PC-3 (cell line): ENCODE data around the gene SGSH. TPM values are rescaled to one million over a fixed set of nuclear protein-coding genes. Genes with fewer than 3 reads are reported as not detected.
"Not testable (repeated sequence)": the region's sequence is repeated elsewhere in the genome, so short reads cannot be mapped to it uniquely, and the experiment has no call there.

Experiments
- ATAC-seq: fragments of 200-7000 bp; cut with Tn5 transposase; 2 replicates; pipeline ENCODE4 v1.9.1; 2020; ENCODE audit warnings: mild to moderate bottlenecking, moderate library complexity
- BruUV-seq: library from RNA; stranded (reverse); fragments of 400-500 nt; replicated peaks from 2 replicates; lab custom pipeline; 2021; lab: Mats Ljungman, UMichigan
- CTCF ChIA-PET: fragments of 300-600 bp; sonication (Branson Sonifier 250); formaldehyde crosslinking; loops from one replicate; lab custom pipeline; 2022; ENCODE audit warnings: antibody characterized with exemption; lab: Charles Lee
- POLR2A ChIA-PET: fragments of 300-600 bp; sonication (Branson Sonifier 250); formaldehyde crosslinking; loops from one replicate; lab custom pipeline; 2022; ENCODE audit warnings: antibody characterized with exemption; ENCODE audit not compliant: unreplicated experiment; lab: Charles Lee
- DNase-seq: peaks from one replicate; pipeline ENCODE4 v3.0.0-alpha.2; 2015
- H2AFZ ChIP-seq: fragments of 300-600 bp; sonication (generic); 2 replicates; pipeline ENCODE4 v1.6.0; 2016; ENCODE audit warnings: antibody characterized with exemption, low read length
- H3F3A ChIP-seq: fragments of 300-600 bp; sonication (generic); one replicate; pipeline ENCODE4 v1.6.0; 2017; ENCODE audit warnings: antibody characterized with exemption, low read length, control low read depth, mild to moderate bottlenecking; ENCODE audit not compliant: unreplicated experiment
- H3K27ac ChIP-seq: fragments of 300-600 bp; sonication (generic); 2 replicates; pipeline ENCODE4 v1.5.1; 2016; ENCODE audit warnings: mild to moderate bottlenecking, low read length
- H3K27me3 ChIP-seq: fragments of 300-600 bp; sonication (generic); 2 replicates; pipeline ENCODE4 v1.6.1; 2016; ENCODE audit warnings: low read length, mixed read lengths
- H3K36me3 ChIP-seq: fragments of 300-600 bp; sonication (generic); 2 replicates; pipeline ENCODE4 v1.6.1; 2016; ENCODE audit warnings: low read depth, mixed run types, low read length, mixed read lengths
- H3K4me1 ChIP-seq: fragments of 300-600 bp; sonication (generic); 2 replicates; pipeline ENCODE4 v1.5.1; 2016; ENCODE audit warnings: low read length; ENCODE audit not compliant: insufficient read depth
- H3K4me2 ChIP-seq: fragments of 300-600 bp; sonication (generic); 2 replicates; pipeline ENCODE4 v1.6.0; 2016; ENCODE audit warnings: low read length
- H3K4me3 ChIP-seq: fragments of 300-600 bp; sonication (generic); 2 replicates; pipeline ENCODE4 v1.5.1; 2016; ENCODE audit warnings: mild to moderate bottlenecking, low read length, mixed read lengths
- H3K79me2 ChIP-seq: fragments of 300-600 bp; sonication (generic); 2 replicates; pipeline ENCODE4 v1.6.1; 2017; ENCODE audit warnings: low read length, mixed read lengths
- H3K9ac ChIP-seq: fragments of 300-600 bp; sonication (generic); 2 replicates; pipeline ENCODE4 v1.6.0; 2016; ENCODE audit warnings: mild to moderate bottlenecking, low read length
- H3K9me2 ChIP-seq: fragments of 300-600 bp; sonication (generic); replicated peaks from 2 replicates; pipeline ENCODE4 v1.6.1; 2016; ENCODE audit warnings: mixed run types, low read length, mixed read lengths
- H3K9me3 ChIP-seq: fragments of 300-600 bp; sonication (generic); 2 replicates; pipeline ENCODE4 v1.6.1; 2016; ENCODE audit warnings: low read length, mixed read lengths
- H4K20me1 ChIP-seq: fragments of 300-600 bp; sonication (generic); 2 replicates; pipeline ENCODE4 v1.6.1; 2016; ENCODE audit warnings: low read length, mixed read lengths
- EZH2 ChIP-seq: fragments of 300-600 bp; sonication (generic); IDR thresholded peaks from one replicate; pipeline ENCODE4 v1.6.1; 2017; ENCODE audit warnings: antibody characterized with exemption, mild to moderate bottlenecking, low read length; ENCODE audit not compliant: unreplicated experiment
- EZH2phosphoT487 ChIP-seq: fragments of 300-600 bp; sonication (generic); IDR thresholded peaks from 2 replicates; pipeline ENCODE4 v1.6.1; 2018; ENCODE audit warnings: mild to moderate bottlenecking, antibody characterized with exemption, low read length, borderline replicate concordance
- intact Hi-C: fragments of 100-400 bp; cut with micrococcal nuclease; formaldehyde crosslinking; loops from 2 replicates; pipeline ENCODE4 v1.9.0; 2023
- total RNA-seq: library from RNA; depleted of rRNA; stranded (reverse); fragments of >200 nt; gene quantifications from 2 replicates; pipeline ENCODE4 v1.2.3, GENCODE V29; 2014
- TF ChIP-seq, protein P1 (sequence below): fragments of 300-600 bp; sonication (generic); conservative IDR thresholded peaks from 2 replicates; pipeline ENCODE4 v1.5.1; 2017; ENCODE audit warnings: antibody characterized with exemption, low read depth, mild to moderate bottlenecking, low read length

The SGSH gene
- total RNA-seq, 1 experiment from 2014 or later, result 16.6 TPM

DNA sequence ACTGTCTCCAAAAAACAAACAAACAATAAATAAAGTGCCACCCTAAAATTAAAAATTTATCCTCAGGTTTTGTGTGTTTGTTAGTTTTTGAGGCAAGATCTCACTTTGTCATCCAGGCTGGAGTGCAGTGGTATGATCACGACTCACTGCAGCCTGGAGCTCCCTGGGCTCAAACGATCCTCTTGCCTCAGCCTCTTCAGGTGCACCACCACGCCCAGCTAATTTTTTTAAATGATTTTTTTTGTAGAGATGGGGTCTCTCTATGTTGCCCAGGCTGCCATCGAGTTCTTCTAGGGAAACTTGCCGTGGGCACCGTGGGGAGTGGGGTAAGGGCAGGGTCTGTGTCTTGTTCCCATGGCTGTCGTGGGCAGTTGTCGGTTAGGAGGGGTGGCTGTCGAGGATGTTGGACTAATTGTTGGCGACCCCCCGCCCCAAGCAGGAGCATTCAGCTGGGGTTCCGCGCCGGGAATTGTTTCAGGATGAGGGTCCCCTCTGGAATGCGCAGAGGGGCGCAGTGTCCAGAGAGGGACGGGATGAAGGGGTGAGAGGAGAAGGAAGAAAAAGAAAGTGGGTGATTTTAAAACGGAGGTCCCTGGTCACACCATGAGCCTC, 39.4 kb upstream of the SGSH start:
- Histone ChIP-seq H3K27me3 (no peaks in the 10 kb centered on the region), H3K79me2 (peaks cover 26% of the 10 kb centered on the region), H3K9me3 (no peaks in the 10 kb centered on the region), H3K4me1 (peaks cover 33% of the 10 kb centered on the region), H3K36me3 (no peaks in the 10 kb centered on the region), H4K20me1 (no peaks in the 10 kb centered on the region), H3K9me2 (no peaks in the 10 kb centered on the region), H3K4me3 (peak overlapping the region; percentile 61), H3K4me2 (peak overlapping the region; percentile 75), H2AFZ (peak overlapping the region; percentile 44), H3K27ac (peak overlapping the region; percentile 70), H3F3A (peaks cover 8% of the 10 kb centered on the region), H3K9ac (peak overlapping the region; percentile 75)
- POLR2A ChIA-PET, result interaction anchor here (0.6 kb wide), 1 partner anchor 112 kb away, joined by 4 read pairs; no protein-coding TSS in a partner anchor
- intact Hi-C loops, result no loop called here
- no peak for ATAC-seq
- TF ChIP-seq EZH2 (no peak), EZH2phosphoT487 (no peak)
- TF ChIP-seq, protein P1, sequence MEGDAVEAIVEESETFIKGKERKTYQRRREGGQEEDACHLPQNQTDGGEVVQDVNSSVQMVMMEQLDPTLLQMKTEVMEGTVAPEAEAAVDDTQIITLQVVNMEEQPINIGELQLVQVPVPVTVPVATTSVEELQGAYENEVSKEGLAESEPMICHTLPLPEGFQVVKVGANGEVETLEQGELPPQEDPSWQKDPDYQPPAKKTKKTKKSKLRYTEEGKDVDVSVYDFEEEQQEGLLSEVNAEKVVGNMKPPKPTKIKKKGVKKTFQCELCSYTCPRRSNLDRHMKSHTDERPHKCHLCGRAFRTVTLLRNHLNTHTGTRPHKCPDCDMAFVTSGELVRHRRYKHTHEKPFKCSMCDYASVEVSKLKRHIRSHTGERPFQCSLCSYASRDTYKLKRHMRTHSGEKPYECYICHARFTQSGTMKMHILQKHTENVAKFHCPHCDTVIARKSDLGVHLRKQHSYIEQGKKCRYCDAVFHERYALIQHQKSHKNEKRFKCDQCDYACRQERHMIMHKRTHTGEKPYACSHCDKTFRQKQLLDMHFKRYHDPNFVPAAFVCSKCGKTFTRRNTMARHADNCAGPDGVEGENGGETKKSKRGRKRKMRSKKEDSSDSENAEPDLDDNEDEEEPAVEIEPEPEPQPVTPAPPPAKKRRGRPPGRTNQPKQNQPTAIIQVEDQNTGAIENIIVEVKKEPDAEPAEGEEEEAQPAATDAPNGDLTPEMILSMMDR, result no peak
- peak; percentile 54 for DNase-seq
- BruUV-seq, result TSS peak; percentile 93
- CTCF ChIA-PET, result no interaction called here

DNA sequence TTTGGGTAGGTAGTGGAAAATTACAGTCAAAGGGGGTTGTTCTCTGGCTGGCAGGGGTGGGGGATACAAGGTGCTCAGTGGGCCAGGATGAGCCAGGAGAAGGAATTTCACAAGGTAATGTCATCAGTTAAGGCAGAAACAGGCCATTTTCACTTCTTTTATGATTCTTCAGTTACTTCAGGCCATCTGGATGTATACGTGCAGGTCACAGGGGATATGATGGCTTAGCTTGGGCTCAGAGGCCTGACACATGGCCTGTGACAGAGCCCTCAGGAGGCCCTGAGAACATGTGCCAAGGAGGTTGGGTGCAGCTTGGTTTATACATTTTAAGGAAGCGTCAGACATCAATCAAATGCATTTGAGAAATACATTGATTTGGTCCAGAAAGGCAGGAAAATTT, 38.2 kb upstream of the SGSH start:
- H3K4me2 ChIP-seq, H3K27ac ChIP-seq, H3K27me3 ChIP-seq, DNase-seq, intact Hi-C loops, H4K20me1 ChIP-seq, CTCF ChIA-PET, H3K36me3 ChIP-seq, POLR2A ChIA-PET, H3F3A ChIP-seq, H3K9me3 ChIP-seq, H3K9me2 ChIP-seq, H3K9ac ChIP-seq, H3K4me3 ChIP-seq, H2AFZ ChIP-seq, ATAC-seq, BruUV-seq: not testable (repeated sequence)
- Histone ChIP-seq H3K79me2 (peaks cover 20% of the 10 kb centered on the region), H3K4me1 (peaks cover 46% of the 10 kb centered on the region)

DNA sequence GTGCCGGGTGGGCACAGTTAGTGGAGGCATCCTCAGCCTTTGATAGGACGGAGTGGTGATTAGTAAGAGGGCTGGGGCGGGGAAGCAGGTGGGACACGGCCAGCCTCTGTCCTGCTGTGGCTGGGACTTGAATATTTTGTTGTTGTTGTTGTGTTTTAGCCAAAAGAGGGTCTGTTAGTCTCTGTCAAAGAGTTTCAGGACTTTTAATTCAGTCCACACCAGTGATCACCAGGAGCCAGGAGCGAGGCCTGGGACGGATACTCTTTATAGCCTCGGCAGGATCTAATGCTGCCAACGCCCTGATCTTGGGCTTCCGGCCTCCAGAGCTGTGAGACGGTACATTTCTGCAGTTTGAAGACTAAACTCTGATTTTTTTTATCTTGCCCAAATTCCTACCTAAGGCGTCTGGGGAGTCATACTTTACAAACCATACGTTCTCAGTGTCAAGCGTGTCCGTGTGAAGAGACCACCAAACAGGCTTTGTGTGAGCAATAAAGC, 37.6 kb upstream of the SGSH start:
- H3K27ac ChIP-seq, result no peak overlapping the region
- no peaks in the 10 kb centered on the region for H3K27me3 ChIP-seq
- H3K4me2 ChIP-seq, result no peak overlapping the region
- ChIA-PET CTCF (no interaction called here), POLR2A (no interaction called here)
- TF ChIP-seq EZH2 (no peak), EZH2phosphoT487 (no peak)
- TF ChIP-seq, protein P1, result no peak
- no peak overlapping the region for H3K9ac ChIP-seq
- H3K9me3 ChIP-seq, result no peaks in the 10 kb centered on the region
- intact Hi-C loops, result no loop called here
- no peak overlapping the region for H3K4me3 ChIP-seq
- DNase-seq, result no peak
- no TSS peak for BruUV-seq
- peaks cover 18% of the 10 kb centered on the region for H3K79me2 ChIP-seq
- H4K20me1 ChIP-seq, result no peaks in the 10 kb centered on the region
- peaks cover 8% of the 10 kb centered on the region for H3F3A ChIP-seq
- H3K36me3 ChIP-seq, result no peaks in the 10 kb centered on the region
- no peak overlapping the region for H2AFZ ChIP-seq
- H3K9me2 ChIP-seq, result no peaks in the 10 kb centered on the region
- H3K4me1 ChIP-seq, result peaks cover 50% of the 10 kb centered on the region
- ATAC-seq, result no peak
